ENCODE data around the gene CTNNA2.

GRCh38 chr2:80531319-80531718 is 1018.5 kb downstream of the CTNNA2 start:
- TF ChIP-seq CTCF (IDR thresholded peaks at IDR 0.05), result no peak
- TF ChIP-seq ZFX (IDR thresholded peaks at IDR 0.05; ENCODE audit: borderline replicate concordance), result no peak

Data from 22Rv1 (cell line).